NCI-H460 (cell line): Measurements from ENCODE around the gene CDH4. TPM values are rescaled to one million over a fixed set of nuclear protein-coding genes. Genes with fewer than 3 reads are reported as not detected.

ENCODE experiments used
- DNase-seq: peaks from one replicate; pipeline ENCODE4 v3.0.0-alpha.2; 2016; ENCODE audit warnings: low read depth; ENCODE audit errors: extremely low read depth
- total RNA-seq: library from RNA; depleted of rRNA; stranded (reverse); fragments of >200 nt; shearing (Covaris generic); gene quantifications from 2 replicates; pipeline ENCODE4 v1.2.3, GENCODE V29; 2014

The CDH4 gene
- total RNA-seq, 1 experiment from 2014 or later, result not detected

DNA sequence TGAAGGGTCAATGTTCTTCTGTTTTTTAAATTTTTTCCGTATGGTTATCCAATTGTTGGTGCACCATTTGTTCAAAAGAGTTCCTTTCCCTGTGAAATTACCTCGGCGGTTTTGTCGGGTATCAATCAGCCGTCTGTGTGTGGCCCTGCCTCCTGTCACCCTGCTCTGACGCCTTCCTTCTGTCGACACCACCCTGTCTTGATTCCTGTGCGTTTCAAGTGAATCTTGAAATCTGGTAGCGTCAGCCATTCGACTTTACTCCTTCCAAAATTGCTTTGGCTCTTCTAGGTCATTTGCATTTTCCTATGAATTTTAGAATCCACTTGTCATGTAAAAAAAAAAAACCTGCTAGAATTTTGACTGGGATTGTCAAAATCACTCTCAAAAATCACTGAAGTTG is 181.1 kb downstream of the CDH4 start:
- no peak for DNase-seq

DNA sequence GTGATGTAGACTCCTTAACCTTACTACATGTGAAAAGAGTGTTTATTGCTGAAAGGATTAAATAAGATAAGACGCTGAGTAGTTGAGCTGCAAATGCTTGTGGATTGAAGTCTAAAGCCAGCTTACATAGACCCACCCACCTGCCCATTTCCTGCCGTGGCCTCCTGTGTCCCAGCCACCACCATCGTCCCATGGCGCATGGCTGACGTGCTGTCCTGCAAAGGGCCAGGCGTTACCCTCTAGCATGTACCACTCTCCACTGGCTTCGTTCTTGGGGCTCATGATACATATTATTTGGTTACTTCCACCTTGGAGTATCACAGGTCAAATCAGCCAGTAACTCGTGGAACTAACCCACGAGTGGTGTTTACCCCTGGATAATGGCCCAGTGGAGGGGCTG is 181.8 kb downstream of the CDH4 start:
- DNase-seq, result no peak

DNA sequence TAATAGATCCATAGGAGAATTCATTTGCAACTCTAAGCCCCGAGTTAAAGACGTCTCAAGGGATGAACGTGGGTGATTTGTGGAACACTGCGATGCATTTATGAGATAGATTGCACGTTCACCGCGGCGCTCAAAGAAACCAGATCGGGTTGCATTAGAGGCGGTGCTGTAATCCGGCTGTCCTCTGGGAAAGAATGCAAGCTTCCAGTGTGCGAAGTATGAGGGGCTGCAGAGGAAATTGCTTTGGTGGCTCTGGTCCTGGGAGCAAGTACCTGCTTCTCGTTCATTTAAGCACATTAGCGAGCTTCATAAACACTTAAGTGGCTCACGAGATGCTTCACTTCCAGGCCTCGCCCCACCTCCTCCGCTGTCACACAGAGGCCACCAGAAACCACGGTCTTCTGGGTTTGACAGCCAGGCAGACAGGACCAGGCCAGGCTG is 182.3 kb downstream of the CDH4 start:
- no peak for DNase-seq

DNA sequence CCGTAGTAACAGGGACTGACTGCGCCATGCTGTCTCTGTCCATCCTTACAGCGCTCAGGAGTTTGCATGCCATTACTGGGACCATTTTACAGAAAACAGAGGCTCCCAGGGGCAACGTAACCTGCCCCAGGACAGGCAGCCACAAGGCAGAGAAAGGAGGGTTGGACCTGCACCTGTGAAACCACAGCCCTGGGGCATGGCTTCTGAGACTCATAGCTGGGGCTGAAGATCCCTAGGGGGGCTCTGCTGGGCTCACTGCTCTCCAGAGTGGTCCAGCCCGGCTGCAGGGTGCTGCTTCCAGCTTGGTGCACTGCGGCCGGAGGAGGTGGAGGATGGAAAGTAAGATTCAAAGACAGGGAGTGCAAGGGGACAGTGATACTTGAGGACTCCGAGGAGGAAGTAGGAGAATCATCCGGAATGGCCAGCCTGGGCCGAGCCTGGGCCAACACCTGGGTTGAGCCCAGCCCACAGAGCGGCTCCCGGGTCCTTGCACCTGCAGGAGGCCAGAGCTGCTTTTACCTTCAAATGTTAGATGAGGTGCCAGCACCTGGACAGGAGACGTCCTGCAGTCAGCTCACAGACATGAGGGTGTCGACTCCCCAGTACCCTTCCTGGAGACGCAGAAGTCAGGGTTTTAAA is 183.2 kb downstream of the CDH4 start:
- DNase-seq, result no peak

DNA sequence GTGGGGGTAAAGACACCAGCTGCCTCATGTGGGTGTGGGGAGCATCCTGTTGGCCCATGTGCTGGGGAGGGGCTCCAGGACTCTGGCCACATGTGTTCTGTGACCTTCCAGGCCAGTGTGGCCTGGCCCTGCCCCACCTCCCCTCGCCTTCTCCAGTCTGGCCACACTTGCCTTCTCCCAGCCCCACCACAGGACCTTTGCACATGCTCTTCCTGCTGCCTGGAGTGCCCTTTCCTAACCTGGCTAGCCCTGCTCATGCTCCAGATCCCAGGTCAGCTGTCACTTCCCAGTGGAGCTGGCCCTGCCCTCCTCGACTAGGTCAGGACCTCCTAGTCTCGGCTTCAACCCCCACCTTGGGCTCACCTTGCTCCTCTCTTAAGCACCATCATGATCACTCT is 183.8 kb downstream of the CDH4 start:
- DNase-seq, result no peak

DNA sequence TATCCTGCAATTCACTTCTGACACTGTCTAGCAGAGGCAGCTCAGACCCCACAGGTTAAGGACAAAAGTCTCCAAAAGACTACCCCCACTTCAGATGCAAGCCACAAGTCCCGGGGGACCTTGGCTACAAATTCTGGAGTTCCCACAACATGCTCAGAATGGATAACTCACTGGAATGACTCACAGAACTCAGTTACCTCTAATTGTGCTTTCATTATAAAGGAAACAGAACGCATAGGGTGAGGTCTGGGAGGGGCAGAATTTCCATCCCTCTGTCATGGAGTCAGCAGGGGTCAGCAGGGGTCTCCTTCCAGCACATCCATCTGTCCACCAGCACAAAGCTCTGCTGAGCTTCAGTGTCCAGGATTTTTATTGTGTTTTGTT is 184.2 kb downstream of the CDH4 start:
- no peak for DNase-seq

DNA sequence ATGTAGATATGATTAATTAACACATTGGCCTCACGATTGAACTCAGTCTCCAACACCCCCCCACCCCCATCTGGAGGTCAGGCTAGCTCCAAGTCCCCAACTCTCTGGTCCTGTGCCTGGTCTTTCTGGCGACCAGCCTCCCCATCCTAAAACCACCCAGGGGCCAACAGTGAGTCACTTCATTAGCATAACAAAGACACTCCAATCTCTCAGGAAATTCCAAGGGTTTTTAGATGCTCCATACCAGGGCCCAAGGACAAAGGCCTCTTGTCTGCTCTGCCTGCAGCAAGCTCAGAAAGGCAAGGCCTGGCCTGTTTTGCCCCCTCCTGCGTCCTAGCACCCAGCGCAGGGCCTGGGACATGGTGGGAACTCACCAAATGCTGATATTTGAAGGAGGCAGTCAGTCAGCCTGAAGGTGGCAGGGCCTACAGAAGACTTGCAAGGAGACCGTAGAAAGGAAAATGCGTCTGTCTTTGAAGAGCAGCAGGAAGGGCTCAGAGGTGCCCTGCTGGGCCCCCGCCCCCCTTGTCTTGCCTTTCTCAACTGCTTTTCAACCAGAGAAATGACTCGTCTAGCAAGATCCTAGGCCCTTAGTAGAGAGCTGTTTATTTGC is 184.7 kb downstream of the CDH4 start:
- no peak for DNase-seq

DNA sequence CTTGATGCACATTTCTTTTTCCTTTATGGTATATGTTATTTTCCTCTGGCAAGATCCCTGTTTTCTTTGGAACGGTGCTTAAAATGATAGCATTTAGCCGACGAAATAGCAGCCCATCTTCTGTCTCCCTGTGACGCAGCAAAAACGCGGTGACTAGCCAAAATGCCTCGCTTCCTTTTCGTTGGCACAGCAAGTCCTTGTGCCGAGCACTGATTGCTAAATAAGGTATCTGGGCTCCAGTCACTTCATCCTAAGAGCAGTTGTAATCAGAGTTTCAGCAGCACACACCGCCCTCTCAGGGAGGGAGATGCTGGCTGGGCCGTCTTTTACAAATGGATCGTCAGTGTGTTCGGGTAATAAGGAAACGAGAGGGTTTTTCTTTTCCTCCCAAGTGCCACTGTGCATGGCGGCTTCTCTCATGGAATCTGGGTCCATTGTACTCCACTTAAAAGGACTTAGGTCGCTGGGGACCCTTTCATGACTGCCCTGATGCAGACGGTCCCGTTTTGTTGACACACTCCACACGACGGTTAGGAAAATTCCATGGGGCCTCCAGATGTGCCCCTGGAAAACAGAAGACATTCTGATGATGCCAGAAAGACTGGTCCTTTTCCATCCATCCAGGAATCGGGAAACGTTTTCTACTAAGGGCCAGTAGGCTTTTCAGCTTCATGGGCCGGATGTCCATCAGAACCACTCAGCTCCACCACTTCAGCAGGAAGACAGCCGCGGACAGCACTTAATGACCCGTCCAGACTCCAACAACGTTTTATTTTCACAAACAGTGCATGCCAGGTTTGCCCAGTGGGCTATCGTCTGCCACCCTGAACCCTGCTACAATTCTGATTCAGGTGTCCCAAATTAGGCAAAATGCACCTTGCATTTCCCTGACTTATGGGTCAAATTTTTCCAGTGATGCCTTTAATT is 185.5 kb downstream of the CDH4 start:
- no peak for DNase-seq

DNA sequence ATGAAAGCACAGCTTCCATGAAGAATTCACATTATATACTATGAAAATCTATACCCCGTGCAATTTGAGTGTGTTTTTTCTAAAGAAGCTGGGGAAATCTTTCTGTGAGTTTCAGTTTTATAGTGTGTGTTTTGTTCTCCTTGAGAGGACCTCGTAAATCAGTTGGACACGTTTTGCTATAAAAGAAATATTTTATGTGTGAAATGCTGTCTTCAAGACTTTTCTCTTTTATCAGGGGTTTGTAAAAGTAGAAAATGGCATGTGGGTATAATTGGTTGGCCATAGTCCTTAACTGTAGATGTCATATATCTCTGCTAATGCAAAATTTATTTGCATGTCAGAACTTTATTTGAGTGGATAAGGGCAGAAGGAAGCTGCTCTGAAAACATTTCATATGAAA is 186.2 kb downstream of the CDH4 start:
- DNase-seq, result no peak

DNA sequence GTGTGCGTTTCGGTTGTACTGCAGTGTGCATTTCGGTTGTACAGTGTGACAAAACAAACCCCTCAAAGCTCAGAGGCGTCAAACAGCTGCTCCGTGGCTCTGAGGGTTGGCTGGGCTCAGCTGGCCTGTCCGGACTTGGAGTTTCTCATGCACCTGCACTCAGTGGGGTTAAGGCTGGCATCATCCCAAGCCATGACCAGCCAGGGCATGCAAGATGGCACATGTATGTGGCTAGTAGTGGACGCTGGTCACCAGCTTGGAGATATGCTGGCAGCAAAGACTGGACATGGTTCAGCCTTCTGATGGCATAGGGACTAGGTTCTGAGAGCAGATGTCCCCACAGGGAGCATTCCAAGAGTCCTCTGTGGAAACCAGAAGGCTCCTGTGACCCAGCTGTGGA is 187.2 kb downstream of the CDH4 start:
- no peak for DNase-seq

DNA sequence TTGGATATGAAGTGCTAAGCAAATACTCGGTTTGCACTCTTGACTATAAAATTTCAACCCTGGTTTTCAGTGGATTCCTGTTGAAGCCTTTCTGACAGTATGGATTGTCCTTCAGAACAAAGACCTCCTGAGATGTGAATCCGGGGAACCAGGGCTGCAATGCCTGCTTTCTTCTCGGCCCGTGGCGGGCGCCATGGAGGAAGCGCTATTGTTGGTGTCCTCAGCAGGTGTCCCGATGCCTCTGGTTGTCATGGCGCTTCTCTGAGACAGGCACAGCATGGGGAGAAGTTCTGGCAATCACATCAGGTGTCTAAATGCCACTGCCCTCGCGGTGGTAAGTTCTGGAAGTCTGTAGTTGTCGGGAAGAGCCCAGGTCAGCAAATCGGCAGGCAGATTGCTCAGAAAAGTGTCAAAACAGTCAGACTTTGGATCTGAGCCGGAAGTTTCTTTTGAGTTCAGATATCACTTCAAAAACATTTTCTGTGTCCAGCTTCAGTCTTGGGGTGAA is 188.5 kb downstream of the CDH4 start:
- DNase-seq, result no peak

DNA sequence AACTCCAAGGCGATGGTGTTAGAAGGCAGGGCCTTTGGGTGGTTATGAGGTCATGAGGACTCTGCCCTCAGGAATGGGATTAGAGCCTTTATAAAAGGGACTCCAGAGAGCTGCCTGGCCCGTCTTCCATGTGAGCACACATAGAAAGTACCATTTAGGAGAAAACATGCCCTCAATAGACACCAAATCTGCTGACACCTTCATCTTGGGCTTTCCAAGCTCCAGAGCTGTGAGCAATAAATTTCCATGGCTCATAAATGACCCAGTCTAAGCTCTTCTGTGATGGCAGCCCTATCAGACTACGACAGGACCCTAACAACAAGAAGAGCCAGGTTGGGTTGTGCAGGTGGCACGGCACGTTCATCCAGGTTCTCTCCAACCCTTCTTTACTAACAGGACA is 189.5 kb downstream of the CDH4 start:
- DNase-seq, result no peak

DNA sequence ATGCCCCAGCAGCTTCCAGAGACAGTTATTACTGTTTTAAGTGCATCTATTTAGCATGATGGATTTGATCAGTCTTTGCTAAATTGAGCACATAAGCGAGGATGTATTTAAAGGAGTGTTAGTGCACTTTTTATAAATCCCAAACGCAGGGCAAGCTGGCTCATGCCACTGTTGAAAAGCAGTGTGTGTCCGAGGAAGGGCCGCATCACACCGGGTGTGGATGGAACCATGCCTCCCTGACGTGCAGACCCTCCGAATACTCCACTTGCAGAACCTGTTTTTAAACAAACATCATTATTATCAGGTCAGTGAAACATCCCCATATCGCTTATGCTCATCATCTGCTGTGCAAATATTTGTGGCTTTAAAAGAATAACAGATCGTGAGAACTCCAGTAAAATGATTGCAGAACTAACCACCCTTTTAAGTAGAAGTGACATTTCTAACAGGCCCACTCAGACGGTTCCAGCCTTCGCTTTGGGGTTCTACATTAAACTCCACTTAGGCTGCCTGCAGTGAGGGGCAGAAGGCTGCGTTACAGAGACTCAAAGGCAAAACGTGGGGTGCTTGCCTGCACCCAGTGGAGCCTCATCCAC is 190.1 kb downstream of the CDH4 start:
- no peak for DNase-seq

DNA sequence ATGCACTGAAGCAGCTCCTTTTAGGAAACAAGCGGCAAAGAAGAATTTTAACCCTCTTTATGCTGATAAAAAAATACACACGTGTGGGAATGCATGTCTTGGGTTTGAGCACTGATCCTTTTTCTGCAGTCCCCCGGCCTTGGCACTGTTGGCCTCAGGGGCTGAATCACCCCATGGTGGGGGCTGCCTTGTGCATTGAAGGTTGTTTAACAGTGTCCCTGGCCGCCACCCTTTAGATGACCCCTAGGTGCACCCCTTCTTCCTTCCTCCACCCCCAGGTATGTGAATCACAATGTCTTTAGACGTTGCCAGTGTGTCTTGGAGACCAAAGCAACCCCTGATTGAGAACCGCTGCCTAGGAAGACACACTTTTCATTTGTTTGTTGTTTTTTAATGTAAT is 190.7 kb downstream of the CDH4 start:
- no peak for DNase-seq

DNA sequence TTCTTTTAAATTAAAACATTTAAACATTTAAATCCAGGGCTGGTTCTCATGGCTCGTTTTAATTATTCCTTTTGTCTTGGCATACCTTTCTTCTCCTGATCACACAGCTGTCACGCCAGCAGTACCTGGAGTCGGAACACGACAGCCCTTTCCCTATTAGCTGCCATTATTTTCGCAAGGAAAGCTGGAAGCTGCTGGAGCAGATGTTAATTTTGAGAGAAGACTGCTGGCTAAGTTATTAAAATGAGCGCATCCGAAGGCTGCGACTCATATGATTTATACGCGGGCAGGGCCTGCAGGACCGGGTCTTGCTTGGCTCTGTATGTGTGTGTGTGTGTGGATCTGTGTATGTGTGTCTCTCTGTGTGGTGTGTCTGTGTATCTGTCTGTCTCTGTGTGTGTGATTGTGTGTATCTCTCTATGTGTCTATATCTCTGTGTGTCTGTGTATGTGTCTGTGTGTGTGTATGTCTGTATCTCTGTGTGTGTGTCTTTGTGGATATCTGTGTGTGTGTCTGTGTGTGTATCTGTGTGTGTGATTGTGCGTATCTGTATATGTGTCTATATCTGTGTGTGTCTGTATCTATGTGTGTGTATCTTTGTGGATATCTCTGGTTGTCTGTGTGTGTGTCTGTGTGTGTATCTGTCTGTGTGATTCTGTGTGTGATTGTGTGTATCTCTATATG is 191.5 kb downstream of the CDH4 start:
- DNase-seq, result no peak

DNA sequence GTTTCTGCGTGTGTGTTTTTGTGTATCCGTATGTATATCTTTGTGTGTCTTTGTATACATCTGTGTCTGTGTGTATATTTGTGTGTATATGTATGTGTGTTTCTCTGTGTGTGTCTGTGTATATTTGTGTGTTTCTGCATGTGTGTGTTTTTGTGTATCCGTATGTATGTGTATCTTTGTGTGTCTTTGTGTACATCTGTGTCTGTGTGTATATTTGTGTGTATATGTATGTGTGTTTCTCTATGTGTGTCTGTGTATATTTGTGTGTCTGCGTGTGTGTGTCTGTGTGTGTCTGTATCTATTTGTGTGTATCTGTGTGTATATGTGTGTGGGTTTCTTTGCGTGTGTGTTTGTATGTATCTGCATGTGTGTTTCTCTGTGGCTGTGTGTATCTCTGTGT is 192.6 kb downstream of the CDH4 start:
- DNase-seq, result no peak

DNA sequence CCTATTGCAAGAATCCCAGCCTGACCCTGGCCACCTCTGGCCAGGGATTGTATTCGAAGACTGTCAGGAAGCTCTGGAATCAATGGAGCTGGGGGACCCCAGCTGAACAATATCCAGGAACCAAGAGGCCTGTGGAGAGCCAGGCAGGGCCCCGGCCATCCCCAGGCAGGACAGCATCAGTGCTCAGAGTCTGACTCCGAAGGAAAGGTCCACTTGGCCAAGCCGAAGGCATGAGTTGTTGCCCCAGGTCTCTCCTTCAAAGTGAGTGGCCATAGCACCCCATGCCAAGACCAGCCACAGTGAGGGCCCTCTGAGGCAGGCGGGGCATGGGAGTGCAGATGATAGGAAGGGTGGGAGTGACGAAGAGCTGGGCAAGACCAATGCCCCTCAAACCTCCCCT is 193.1 kb downstream of the CDH4 start:
- DNase-seq, result no peak

DNA sequence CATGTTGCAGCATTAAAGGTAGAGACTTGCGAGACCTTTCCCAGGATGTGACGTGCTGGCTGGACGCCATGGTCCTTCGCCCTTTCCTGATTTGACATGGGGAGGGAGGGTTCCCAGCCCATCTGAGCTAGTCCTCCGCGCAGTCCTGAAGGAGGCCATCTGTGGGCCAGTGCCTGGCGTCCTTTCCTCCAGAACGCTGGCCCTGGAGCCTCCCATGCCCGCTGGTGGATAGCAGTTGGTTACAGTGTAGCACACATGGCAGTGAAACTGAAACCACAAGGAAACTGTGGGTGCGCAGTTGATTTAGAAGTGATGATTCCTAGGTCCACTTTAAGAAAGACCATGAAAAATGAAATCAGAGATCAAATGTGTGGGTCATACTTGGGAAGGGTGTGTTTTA is 193.7 kb downstream of the CDH4 start:
- no peak for DNase-seq

DNA sequence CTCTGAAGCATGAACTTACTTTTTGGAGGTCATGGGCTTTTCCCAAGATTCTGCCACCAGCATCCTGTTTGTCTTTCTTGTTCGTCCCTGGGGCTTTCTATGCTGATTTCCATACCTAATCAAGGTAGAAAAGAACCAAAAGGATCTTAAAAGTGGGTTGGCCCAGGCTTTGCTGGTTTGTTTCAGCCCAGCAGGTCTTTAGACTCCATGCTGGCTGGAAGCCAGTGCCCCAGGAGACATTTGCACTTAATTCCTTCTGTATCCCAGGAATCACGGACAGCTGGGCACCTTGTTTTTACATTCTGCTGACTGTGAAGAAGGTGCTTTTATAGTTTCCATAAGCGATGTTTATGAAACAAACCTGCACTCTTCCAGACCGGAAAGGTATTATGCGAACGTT is 195.9 kb downstream of the CDH4 start:
- no peak for DNase-seq

DNA sequence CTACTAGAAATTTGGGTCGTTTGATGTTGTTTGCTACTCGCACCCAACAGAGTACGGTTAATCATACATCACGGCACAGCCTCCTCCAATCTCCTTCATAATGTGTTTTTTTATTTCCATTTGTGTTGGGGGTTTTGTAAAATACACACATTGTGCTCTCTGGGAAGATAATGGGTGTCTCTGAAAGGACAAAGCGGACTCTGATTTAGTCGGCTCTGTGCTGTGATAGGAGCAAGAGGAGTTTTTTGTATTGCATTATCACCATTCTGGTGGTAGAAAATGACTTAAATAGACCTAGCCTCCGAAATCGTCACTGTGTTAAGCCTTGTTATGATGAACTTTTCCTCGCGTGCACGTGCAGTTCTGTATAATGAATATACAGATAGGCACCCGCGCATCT is 196.3 kb downstream of the CDH4 start:
- DNase-seq, result no peak
